Measurements from ENCODE around the gene SOX6. TPM values are rescaled to one million over a fixed set of nuclear protein-coding genes. Genes with fewer than 3 reads are reported as not detected.

Gene SOX6
- total RNA-seq, 1 experiment from 2014 or later, result 5.1 TPM

DNA sequence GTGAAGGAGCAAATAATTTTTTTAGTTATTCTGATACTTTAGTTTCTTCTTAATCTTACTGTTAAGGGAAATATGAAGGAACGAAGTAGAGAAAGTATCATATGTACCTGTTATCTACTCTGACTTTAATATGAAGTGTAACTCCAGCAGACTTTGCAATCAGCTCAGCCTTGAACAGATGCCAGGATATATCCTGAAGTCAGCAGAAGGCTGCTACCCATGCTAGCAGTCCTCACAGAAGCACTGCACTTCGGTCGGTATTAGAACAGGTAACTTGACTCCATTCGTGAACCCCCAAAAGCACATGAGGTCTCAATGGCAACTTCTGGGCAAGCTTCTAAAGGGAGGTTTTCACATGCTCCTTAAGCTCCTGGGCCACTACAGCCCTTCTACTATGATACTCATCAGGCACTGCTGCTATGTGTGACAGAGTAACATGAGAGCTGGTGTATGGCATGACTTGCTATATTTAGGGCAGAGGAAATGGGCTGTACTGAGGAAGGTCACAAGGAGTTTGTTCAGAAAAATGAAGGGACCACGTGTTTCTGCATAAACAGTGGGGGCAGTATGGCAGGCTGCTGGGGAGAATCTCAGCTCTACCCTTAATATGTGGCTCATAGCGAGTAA is 344.1 kb downstream of the SOX6 start:
- BruUV-seq (replicated peaks), result no TSS peak
- Histone ChIP-seq H3F3A (ENCODE audit: insufficient read depth, low read depth) (no peaks in the 10 kb centered on the region), H3K4me2 (no peak overlapping the region), H3K4me1 (replicated peaks; ENCODE audit: insufficient read depth) (no peaks in the 10 kb centered on the region), H3K9me3 (ENCODE audit: insufficient read depth, low read depth) (no peaks in the 10 kb centered on the region), H3K27me3 (ENCODE audit: insufficient read depth, low read depth) (no peaks in the 10 kb centered on the region), H3K36me3 (ENCODE audit: low read depth) (no peaks in the 10 kb centered on the region), H3K4me3 (no peak overlapping the region), H2AFZ (no peak overlapping the region), H4K20me1 (ENCODE audit: insufficient read depth) (no peaks in the 10 kb centered on the region), H3K79me2 (ENCODE audit: low read depth) (no peaks in the 10 kb centered on the region), H3K27ac (no peak overlapping the region), H3K9me2 (ENCODE audit: insufficient read depth) (no peaks in the 10 kb centered on the region)
- POLR2A ChIA-PET (ENCODE audit: unreplicated experiment), result no interaction called here
- intact Hi-C loops (cut with micrococcal nuclease; ENCODE audit: unreplicated experiment), result no loop called here
- no peak for TF ChIP-seq EZH2 (IDR thresholded peaks at IDR 0.05; ENCODE audit: low read depth)
- TF ChIP-seq, protein P1, sequence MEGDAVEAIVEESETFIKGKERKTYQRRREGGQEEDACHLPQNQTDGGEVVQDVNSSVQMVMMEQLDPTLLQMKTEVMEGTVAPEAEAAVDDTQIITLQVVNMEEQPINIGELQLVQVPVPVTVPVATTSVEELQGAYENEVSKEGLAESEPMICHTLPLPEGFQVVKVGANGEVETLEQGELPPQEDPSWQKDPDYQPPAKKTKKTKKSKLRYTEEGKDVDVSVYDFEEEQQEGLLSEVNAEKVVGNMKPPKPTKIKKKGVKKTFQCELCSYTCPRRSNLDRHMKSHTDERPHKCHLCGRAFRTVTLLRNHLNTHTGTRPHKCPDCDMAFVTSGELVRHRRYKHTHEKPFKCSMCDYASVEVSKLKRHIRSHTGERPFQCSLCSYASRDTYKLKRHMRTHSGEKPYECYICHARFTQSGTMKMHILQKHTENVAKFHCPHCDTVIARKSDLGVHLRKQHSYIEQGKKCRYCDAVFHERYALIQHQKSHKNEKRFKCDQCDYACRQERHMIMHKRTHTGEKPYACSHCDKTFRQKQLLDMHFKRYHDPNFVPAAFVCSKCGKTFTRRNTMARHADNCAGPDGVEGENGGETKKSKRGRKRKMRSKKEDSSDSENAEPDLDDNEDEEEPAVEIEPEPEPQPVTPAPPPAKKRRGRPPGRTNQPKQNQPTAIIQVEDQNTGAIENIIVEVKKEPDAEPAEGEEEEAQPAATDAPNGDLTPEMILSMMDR (conservative IDR thresholded peaks at IDR 0.05), result no peak
- DNase-seq, result no peak
- CTCF ChIA-PET, result no interaction called here

DNA sequence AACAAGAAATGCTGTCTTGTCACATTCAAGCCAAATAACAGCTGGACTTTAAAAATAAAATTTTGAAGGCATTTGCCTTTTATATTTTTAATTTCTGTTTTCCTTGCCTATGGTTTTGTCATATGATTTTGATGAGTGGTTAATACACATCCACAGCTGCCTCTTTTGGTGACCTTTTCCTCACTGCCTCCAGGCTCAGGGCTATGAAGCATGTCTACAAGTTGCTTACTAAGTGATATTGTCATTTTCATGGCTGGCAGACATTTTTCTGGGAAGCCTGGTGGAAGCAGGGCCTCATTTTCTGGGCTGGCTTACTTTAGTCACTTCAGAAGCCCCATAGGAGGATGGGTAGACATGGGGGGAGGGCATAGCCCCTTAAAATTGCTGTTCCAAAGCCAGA is 344.9 kb downstream of the SOX6 start:
- Histone ChIP-seq H4K20me1 (ENCODE audit: insufficient read depth) (no peaks in the 10 kb centered on the region), H2AFZ (no peak overlapping the region), H3K4me3 (no peak overlapping the region), H3K27ac (no peak overlapping the region), H3K27me3 (ENCODE audit: insufficient read depth, low read depth) (no peaks in the 10 kb centered on the region), H3K9me2 (ENCODE audit: insufficient read depth) (no peaks in the 10 kb centered on the region), H3K4me2 (no peak overlapping the region), H3K4me1 (replicated peaks; ENCODE audit: insufficient read depth) (no peaks in the 10 kb centered on the region), H3K36me3 (ENCODE audit: low read depth) (no peaks in the 10 kb centered on the region), H3F3A (ENCODE audit: insufficient read depth, low read depth) (no peaks in the 10 kb centered on the region), H3K9me3 (ENCODE audit: insufficient read depth, low read depth) (no peaks in the 10 kb centered on the region), H3K79me2 (ENCODE audit: low read depth) (no peaks in the 10 kb centered on the region)
- CTCF ChIA-PET, result no interaction called here
- intact Hi-C loops (cut with micrococcal nuclease; ENCODE audit: unreplicated experiment), result no loop called here
- TF ChIP-seq, protein P1 (conservative IDR thresholded peaks at IDR 0.05), result no peak
- TF ChIP-seq EZH2 (IDR thresholded peaks at IDR 0.05; ENCODE audit: low read depth), result no peak
- POLR2A ChIA-PET (ENCODE audit: unreplicated experiment), result no interaction called here
- no TSS peak for BruUV-seq (replicated peaks)
- DNase-seq, result no peak

DNA sequence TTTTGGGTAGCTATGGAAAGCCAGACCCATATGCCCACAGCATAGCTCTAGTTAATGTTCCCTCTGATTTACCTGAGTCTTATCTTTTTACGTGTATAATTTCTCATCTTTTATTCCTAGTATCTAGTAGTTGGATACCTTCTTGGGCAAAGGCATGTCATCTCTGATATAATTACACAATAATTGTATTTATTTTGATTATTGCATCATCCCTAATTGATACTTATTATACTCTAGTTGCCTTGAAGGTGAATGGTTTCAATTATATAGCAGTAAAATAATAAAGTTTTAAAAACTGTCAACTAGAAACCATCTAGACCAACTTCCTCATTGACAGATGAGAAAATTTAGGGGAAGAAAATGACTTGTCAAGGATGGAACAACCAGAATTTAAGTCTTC is 347.3 kb downstream of the SOX6 start:
- Histone ChIP-seq H3K9me3 (ENCODE audit: insufficient read depth, low read depth) (no peaks in the 10 kb centered on the region), H3K36me3 (ENCODE audit: low read depth) (no peaks in the 10 kb centered on the region), H4K20me1 (ENCODE audit: insufficient read depth) (no peaks in the 10 kb centered on the region), H3K4me1 (replicated peaks; ENCODE audit: insufficient read depth) (no peaks in the 10 kb centered on the region), H3K27ac (no peak overlapping the region), H3K79me2 (ENCODE audit: low read depth) (no peaks in the 10 kb centered on the region), H2AFZ (no peak overlapping the region), H3K4me2 (no peak overlapping the region), H3K4me3 (no peak overlapping the region), H3K9me2 (ENCODE audit: insufficient read depth) (no peaks in the 10 kb centered on the region), H3F3A (ENCODE audit: insufficient read depth, low read depth) (no peaks in the 10 kb centered on the region), H3K27me3 (ENCODE audit: insufficient read depth, low read depth) (no peaks in the 10 kb centered on the region)
- BruUV-seq (replicated peaks), result no TSS peak
- TF ChIP-seq, protein P1 (conservative IDR thresholded peaks at IDR 0.05), result no peak
- no peak for TF ChIP-seq EZH2 (IDR thresholded peaks at IDR 0.05; ENCODE audit: low read depth)
- CTCF ChIA-PET, result no interaction called here
- no peak for DNase-seq
- POLR2A ChIA-PET (ENCODE audit: unreplicated experiment), result no interaction called here
- intact Hi-C loops (cut with micrococcal nuclease; ENCODE audit: unreplicated experiment), result loop anchor here (10.0 kb wide), 1 partner anchor 596 kb away; no protein-coding TSS in a partner anchor
